ENCODE data around the gene POPDC3.

POPDC3 gene

GRCh38 chr6:105152880-105153279 is 26.9 kb downstream of the POPDC3 start:
- DNase-seq (ENCODE audit: low spot score), result peak; percentile 49

- DNase-seq (ENCODE audit: low spot score), result peak; percentile 28
Observed at GRCh38 chr6:105151644-105152043, 28.2 kb downstream of the POPDC3 start.

GRCh38 chr6:105138141-105138540 is 41.7 kb downstream of the POPDC3 start:
- no peak for DNase-seq (ENCODE audit: low spot score)

- no peak for DNase-seq (ENCODE audit: low spot score)
Observed at GRCh38 chr6:105137388-105137787, 42.4 kb downstream of the POPDC3 start.

- DNase-seq (ENCODE audit: low spot score), result peak; percentile 17
Observed at GRCh38 chr6:105136431-105137350, 43.1 kb downstream of the POPDC3 start.

- DNase-seq (ENCODE audit: low spot score), result no peak
Observed at GRCh38 chr6:105135907-105136430, 43.8 kb downstream of the POPDC3 start.

- DNase-seq (ENCODE audit: low spot score), result no peak
Observed at GRCh38 chr6:105135056-105135455, 44.8 kb downstream of the POPDC3 start.

GRCh38 chr6:105122717-105123116 is 57.1 kb downstream of the POPDC3 start:
- no peak for DNase-seq (ENCODE audit: low spot score)

GRCh38 chr6:105121981-105122380 is 57.8 kb downstream of the POPDC3 start:
- DNase-seq (ENCODE audit: low spot score), result no peak

GRCh38 chr6:105120570-105120969 is 59.2 kb downstream of the POPDC3 start:
- DNase-seq (ENCODE audit: low spot score), result no peak

- no peak for DNase-seq (ENCODE audit: low spot score)
Observed at GRCh38 chr6:105116150-105116549, 63.7 kb downstream of the POPDC3 start.

GRCh38 chr6:105113422-105113821 is 66.4 kb downstream of the POPDC3 start:
- no peak for DNase-seq (ENCODE audit: low spot score)

- no peak for DNase-seq (ENCODE audit: low spot score)
Observed at GRCh38 chr6:105112577-105112976, 67.2 kb downstream of the POPDC3 start.

GRCh38 chr6:105111871-105112270 is 67.9 kb downstream of the POPDC3 start:
- no peak for DNase-seq (ENCODE audit: low spot score)

GRCh38 chr6:105111105-105111504 is 68.7 kb downstream of the POPDC3 start:
- DNase-seq (ENCODE audit: low spot score), result no peak

- no peak for DNase-seq (ENCODE audit: low spot score)
Observed at GRCh38 chr6:105109955-105110895, 69.6 kb downstream of the POPDC3 start.

GRCh38 chr6:105108631-105109262 is 71.1 kb downstream of the POPDC3 start:
- DNase-seq (ENCODE audit: low spot score), result no peak
